Liver (tissue), 9 donors: ENCODE data around the gene PLA2G4E. TPM values are rescaled to one million over a fixed set of nuclear protein-coding genes. Genes with fewer than 3 reads are reported as not detected.

ENCODE experiments used
- DNase-seq: peaks from one replicate; pipeline ENCODE4 v3.0.0-alpha.2; 2017; ENCODE audit warnings: low spot score
- H3K27ac ChIP-seq, 2 donors: one replicate each; pipeline ENCODE4 v1.7.0; 2013; ENCODE audit warnings: inconsistent platforms in 2 of 2, low read length in 2 of 2, control low read depth in 1 of 2, low read depth in 1 of 2, mild to moderate bottlenecking in 1 of 2
- H3K27me3 ChIP-seq, 4 donors: one replicate each; pipeline versions ENCODE4 v1.6.1 to v1.7.0; 2013; ENCODE audit warnings: low read length in 3 of 4, inconsistent platforms in 1 of 4, mild to moderate bottlenecking in 1 of 4, moderate library complexity in 1 of 4; ENCODE audit not compliant: control insufficient read depth in 4 of 4, insufficient read depth in 4 of 4
- H3K36me3 ChIP-seq, 4 donors: one replicate each; pipeline versions ENCODE4 v1.6.1 to v1.7.0; 2013; ENCODE audit warnings: low read length in 3 of 4, mild to moderate bottlenecking in 3 of 4, low read depth in 1 of 4, moderate library complexity in 1 of 4; ENCODE audit not compliant: control insufficient read depth in 4 of 4, insufficient read depth in 3 of 4
- H3K4me1 ChIP-seq, 4 donors: one replicate each; pipeline versions ENCODE4 v1.6.1 to v1.7.0; 2013; ENCODE audit warnings: low read length in 3 of 4, mild to moderate bottlenecking in 3 of 4, moderate library complexity in 1 of 4; ENCODE audit not compliant: control insufficient read depth in 4 of 4, insufficient read depth in 4 of 4
- H3K4me3 ChIP-seq, 3 donors: one replicate each; pipeline versions ENCODE4 v1.6.1 to v1.7.0; 2013; ENCODE audit warnings: low read length in 3 of 3, control low read depth in 1 of 3, low read depth in 1 of 3, mild to moderate bottlenecking in 1 of 3
- H3K9ac ChIP-seq, 2 donors: one replicate each; pipeline ENCODE4 v1.7.0; 2013; ENCODE audit warnings: low read length in 2 of 2, mild to moderate bottlenecking in 2 of 2, moderate library complexity in 2 of 2, control low read depth in 1 of 2, low read depth in 1 of 2
- H3K9me3 ChIP-seq, 4 donors: one replicate each; pipeline versions ENCODE4 v1.6.1 to v1.7.0; 2013; ENCODE audit warnings: low read length in 3 of 4; ENCODE audit not compliant: control insufficient read depth in 4 of 4
- ATF3 ChIP-seq: IDR thresholded peaks from 2 replicates; pipeline ENCODE4 v1.6.1; 2016; ENCODE audit warnings: antibody characterized with exemption
- CTCF ChIP-seq: fragments of 150-350 bp; IDR thresholded peaks from 2 replicates; pipeline ENCODE4 v1.5.1; 2017; ENCODE audit warnings: improper control_type of control experiment, low read depth, low read length; ENCODE audit not compliant: missing input control
- EGR1 ChIP-seq, 2 donors: IDR thresholded peaks; 2 replicates each; pipeline ENCODE4 v1.6.1; 2016 to 2018; ENCODE audit warnings: antibody characterized with exemption in 2 of 2, low read depth in 2 of 2
- FOXA2 ChIP-seq: IDR thresholded peaks from 2 replicates; pipeline ENCODE4 v1.6.1; 2016; ENCODE audit warnings: antibody characterized with exemption
- GABPA ChIP-seq, 2 donors: IDR thresholded peaks in 1 of 2; conservative IDR thresholded peaks in 1 of 2; 2 replicates each; pipeline ENCODE4 v1.6.1; 2016; ENCODE audit warnings: antibody characterized with exemption in 2 of 2, mild to moderate bottlenecking in 1 of 2, moderate library complexity in 1 of 2
- JUND ChIP-seq, 2 donors: IDR thresholded peaks; 2 replicates each; pipeline ENCODE4 v1.6.1; 2016; ENCODE audit warnings: antibody characterized with exemption in 2 of 2
- NR2F2 ChIP-seq: IDR thresholded peaks from 2 replicates; pipeline ENCODE4 v1.6.1; 2016; ENCODE audit warnings: antibody characterized with exemption
- RAD21 ChIP-seq, 2 donors: IDR thresholded peaks; 2 replicates each; pipeline ENCODE4 v1.6.1; 2016; ENCODE audit warnings: antibody characterized with exemption in 2 of 2, mild to moderate bottlenecking in 2 of 2
- REST ChIP-seq: IDR thresholded peaks from 2 replicates; pipeline ENCODE4 v1.6.1; 2016; ENCODE audit warnings: antibody characterized with exemption, mild to moderate bottlenecking
- RXRA ChIP-seq, 2 donors: IDR thresholded peaks; 2 replicates each; pipeline ENCODE4 v1.6.1; 2017 to 2018; ENCODE audit warnings: antibody characterized with exemption in 2 of 2, mild to moderate bottlenecking in 1 of 2
- SP1 ChIP-seq: IDR thresholded peaks from 2 replicates; pipeline ENCODE4 v1.6.1; 2018; ENCODE audit warnings: antibody characterized with exemption, mild to moderate bottlenecking
- TAF1 ChIP-seq: conservative IDR thresholded peaks from 2 replicates; pipeline ENCODE4 v1.6.1; 2016; ENCODE audit warnings: antibody characterized with exemption, mild to moderate bottlenecking
- ZBTB33 ChIP-seq: IDR thresholded peaks from 2 replicates; pipeline ENCODE4 v1.6.1; 2016; ENCODE audit warnings: antibody characterized with exemption
- WGBS: extraction: QIAGEN DNeasy Blood & Tissue Kit; methylation state at CpG from one replicate; pipeline ENCODE4 v1.1.7; 2013; 5-methylcytosine and 5-hydroxymethylcytosine counted together
- polyA plus RNA-seq, 2 donors: library from polyadenylated mRNA; stranded (reverse) in 1 of 2; unstranded in 1 of 2; fragments of 200-250 nt in 1 of 2; fragments of >200 nt in 1 of 2; fragmentation: Nextera tagmentation in 1 of 2; extraction: Ambion mirVana in 1 of 2; gene quantifications; one replicate each; pipeline versions ENCODE4 v1.2.1 to v1.2.3, GENCODE V29; 2013 to 2015
- total RNA-seq, 2 donors: library from RNA; depleted of rRNA; stranded (reverse); fragments of >200 nt; gene quantifications; one replicate each; pipeline ENCODE4 v1.2.3, GENCODE V29; 2014
- donor health status: healthy.
- donor health status: healthy.
- donor health status: healthy.
- donor health status: healthy.
- donor health status: healthy.

Gene PLA2G4E
- total and polyA plus RNA-seq, 4 donors = not detected

GRCh38 chr15:42012928-42013482, 7.8 kb downstream of the PLA2G4E start:
- no peak for DNase-seq
- Histone ChIP-seq H3K4me1 (no peaks in the 10 kb centered on the region), H3K27me3 (no peaks in the 10 kb centered on the region), H3K9me3 (no peaks in the 10 kb centered on the region), H3K9ac (no peak overlapping the region), H3K27ac (no peak overlapping the region), H3K36me3 (no peaks in the 10 kb centered on the region), H3K4me3 (no peak overlapping the region)
- WGBS = 93% methylated on average over 10 of the region's 10 CpGs
- TF ChIP-seq FOXA2 (no peak), RAD21 (IDR thresholded peaks at IDR 0.05) (no peak), CTCF (no peak), REST (no peak), JUND (IDR thresholded peaks at IDR 0.05) (no peak), ATF3 (no peak)

GRCh38 chr15:42012241-42012640, 8.6 kb downstream of the PLA2G4E start:
- Histone ChIP-seq H3K9ac (no peak overlapping the region), H3K27me3 (no peaks in the 10 kb centered on the region), H3K4me1 (no peaks in the 10 kb centered on the region), H3K4me3 (no peak overlapping the region), H3K36me3 (no peaks in the 10 kb centered on the region), H3K9me3 (no peaks in the 10 kb centered on the region), H3K27ac (no peak overlapping the region)
- 26% methylated on average over 2 of the region's 2 CpGs for WGBS
- DNase-seq = no peak
- TF ChIP-seq SP1 (no peak), CTCF (no peak), GABPA (IDR thresholded peaks at IDR 0.05 in 1 of 2, conservative IDR thresholded peaks at IDR 0.05 in 1 of 2) (no peak), NR2F2 (no peak), RXRA (IDR thresholded peaks at IDR 0.05) (no peak), TAF1 (no peak), REST (no peak), ZBTB33 (no peak), JUND (IDR thresholded peaks at IDR 0.05) (no peak), EGR1 (IDR thresholded peaks at IDR 0.05; ENCODE audit: low read depth in 2 of 2) (no peak), RAD21 (IDR thresholded peaks at IDR 0.05) (no peak)
